Measurements from ENCODE around the gene TRIM16. TPM values are rescaled to one million over a fixed set of nuclear protein-coding genes. Genes with fewer than 3 reads are reported as not detected.
"Not testable (repeated sequence)": the region's sequence is repeated elsewhere in the genome, so short reads cannot be mapped to it uniquely, and the experiment has no call there.

TRIM16 gene
- total RNA-seq, 1 donor from 2014 or later, result 9.7 TPM

DNA sequence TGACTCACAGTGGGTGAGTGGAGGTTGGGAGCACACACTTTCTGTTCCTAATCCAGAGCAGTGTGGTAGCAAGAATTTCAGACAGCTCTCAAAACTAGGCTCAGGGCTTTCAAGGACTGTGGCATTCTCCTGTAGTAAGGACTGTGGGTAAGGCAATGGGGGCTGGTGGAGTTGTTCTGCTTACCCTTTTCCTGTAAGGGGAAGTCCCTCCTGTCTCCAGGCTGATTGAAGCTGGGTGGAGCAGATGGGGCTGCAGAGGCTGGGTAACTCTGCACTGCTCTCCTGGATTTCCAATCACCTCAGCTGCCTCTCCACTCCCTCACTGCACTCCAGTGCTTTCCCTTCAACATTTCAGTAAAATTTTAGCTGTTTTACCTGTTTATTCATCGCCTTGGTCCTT, 3.4 kb upstream of the TRIM16 start:
- H3K4me3 Mint-ChIP-seq; CTCF ChIA-PET; DNase-seq; POLR2A ChIA-PET; intact Hi-C loops (cut with micrococcal nuclease); ATAC-seq (ENCODE audit: low read depth); H3K27me3 Mint-ChIP-seq; H3K9me3 Mint-ChIP-seq; H3K36me3 Mint-ChIP-seq (ENCODE audit: low read depth); H3K27ac Mint-ChIP-seq: not testable (repeated sequence)
- peaks cover 13% of the 10 kb centered on the region for H3K4me1 Mint-ChIP-seq

DNA sequence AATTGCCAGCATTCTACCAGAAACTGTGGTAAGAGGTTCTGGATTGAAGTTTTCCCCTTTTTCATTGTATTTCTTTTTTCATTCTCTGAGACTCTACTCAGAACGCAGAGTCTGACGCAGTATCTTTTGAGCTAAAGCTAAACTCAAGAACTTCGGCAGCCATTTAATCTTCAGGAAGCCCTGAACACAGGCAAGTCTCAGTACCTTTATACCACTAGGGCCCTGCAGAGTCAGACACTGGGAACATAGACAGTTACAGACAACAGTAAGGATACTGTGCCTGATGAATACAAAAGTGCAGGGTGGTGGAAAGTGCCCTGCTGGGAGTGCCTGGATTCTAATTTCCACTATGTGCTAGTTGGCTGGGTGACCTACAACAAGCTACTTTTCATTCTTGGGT, 976 bp downstream of the TRIM16 start:
- H3K27ac Mint-ChIP-seq; CTCF ChIA-PET; POLR2A ChIA-PET; intact Hi-C loops (cut with micrococcal nuclease); ATAC-seq (ENCODE audit: low read depth); DNase-seq; H3K36me3 Mint-ChIP-seq (ENCODE audit: low read depth); H3K9me3 Mint-ChIP-seq; H3K27me3 Mint-ChIP-seq: not testable (repeated sequence)
- H3K4me3 Mint-ChIP-seq, result peak overlapping the region; percentile 96
- peaks cover 13% of the 10 kb centered on the region for H3K4me1 Mint-ChIP-seq

DNA sequence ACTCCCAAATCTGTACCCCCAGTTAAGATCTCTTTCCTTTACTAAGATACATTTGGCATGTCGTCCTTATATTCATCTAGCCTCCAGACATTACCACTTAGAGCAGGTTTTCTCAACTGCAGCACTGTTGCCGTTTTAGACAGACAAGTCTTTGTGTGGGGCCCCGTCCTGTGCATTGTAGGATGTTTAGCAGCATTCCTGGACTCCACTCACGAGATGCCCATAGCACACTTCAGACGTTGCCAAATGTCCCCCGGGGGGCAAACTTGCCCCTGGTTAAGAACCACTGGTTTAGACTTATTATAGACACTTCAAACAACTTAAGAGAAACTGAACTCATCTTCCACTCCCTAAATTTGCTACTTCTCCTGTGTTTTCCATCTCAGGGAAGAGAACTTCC, 8.1 kb downstream of the TRIM16 start:
- H3K9me3 Mint-ChIP-seq; POLR2A ChIA-PET; H3K27ac Mint-ChIP-seq; H3K4me3 Mint-ChIP-seq; H3K27me3 Mint-ChIP-seq; intact Hi-C loops (cut with micrococcal nuclease); DNase-seq; H3K4me1 Mint-ChIP-seq; CTCF ChIA-PET; ATAC-seq (ENCODE audit: low read depth): not testable (repeated sequence)
- peaks cover 27% of the 10 kb centered on the region for H3K36me3 Mint-ChIP-seq (ENCODE audit: low read depth)

DNA sequence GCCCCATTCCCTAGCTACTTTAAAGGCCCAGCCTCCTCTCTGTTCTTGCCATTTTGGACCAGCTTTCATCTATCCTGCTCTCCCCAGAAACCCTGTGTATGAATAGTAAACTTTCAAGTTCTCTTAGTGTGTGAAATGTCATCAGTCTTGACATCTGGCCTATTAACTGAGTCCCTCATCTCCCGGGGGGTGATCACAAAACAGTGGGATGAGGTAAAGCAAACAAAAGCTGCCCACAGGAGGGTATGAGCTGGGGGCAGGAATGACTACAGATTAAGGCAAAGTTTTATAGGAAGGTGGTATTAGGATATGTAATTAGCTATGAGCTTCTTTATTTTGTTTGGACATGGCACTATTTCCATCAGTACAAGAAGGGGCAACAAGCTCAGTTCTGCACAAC, 9.5 kb downstream of the TRIM16 start:
- H3K4me1 Mint-ChIP-seq; H3K4me3 Mint-ChIP-seq; POLR2A ChIA-PET; H3K27me3 Mint-ChIP-seq; intact Hi-C loops (cut with micrococcal nuclease); ATAC-seq (ENCODE audit: low read depth); CTCF ChIA-PET; DNase-seq; H3K9me3 Mint-ChIP-seq; H3K27ac Mint-ChIP-seq: not testable (repeated sequence)
- H3K36me3 Mint-ChIP-seq (ENCODE audit: low read depth), result peaks cover 27% of the 10 kb centered on the region

DNA sequence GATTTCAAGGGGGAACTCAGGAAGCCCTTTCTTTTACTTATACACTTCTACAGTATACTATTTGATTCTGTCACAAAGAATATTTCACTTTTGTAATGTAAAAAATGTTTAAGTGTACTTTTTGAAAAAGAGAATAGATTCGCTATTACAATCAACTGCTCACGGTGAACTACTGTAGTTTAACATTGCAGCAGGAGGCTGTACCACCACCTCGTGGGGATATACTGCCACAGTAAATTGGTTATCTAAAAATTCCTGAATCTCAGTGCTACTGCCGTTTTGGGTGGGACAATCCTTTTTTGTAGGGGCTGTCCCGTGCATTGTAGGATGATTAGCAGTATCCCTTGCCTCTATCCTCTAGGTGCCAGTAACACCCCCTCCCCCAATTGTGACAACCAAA, 14.6 kb downstream of the TRIM16 start:
- H3K4me3 Mint-ChIP-seq; ATAC-seq (ENCODE audit: low read depth); intact Hi-C loops (cut with micrococcal nuclease); H3K27ac Mint-ChIP-seq; H3K27me3 Mint-ChIP-seq; H3K4me1 Mint-ChIP-seq; POLR2A ChIA-PET; H3K9me3 Mint-ChIP-seq; DNase-seq; CTCF ChIA-PET: not testable (repeated sequence)
- peaks cover 18% of the 10 kb centered on the region for H3K36me3 Mint-ChIP-seq (ENCODE audit: low read depth)

DNA sequence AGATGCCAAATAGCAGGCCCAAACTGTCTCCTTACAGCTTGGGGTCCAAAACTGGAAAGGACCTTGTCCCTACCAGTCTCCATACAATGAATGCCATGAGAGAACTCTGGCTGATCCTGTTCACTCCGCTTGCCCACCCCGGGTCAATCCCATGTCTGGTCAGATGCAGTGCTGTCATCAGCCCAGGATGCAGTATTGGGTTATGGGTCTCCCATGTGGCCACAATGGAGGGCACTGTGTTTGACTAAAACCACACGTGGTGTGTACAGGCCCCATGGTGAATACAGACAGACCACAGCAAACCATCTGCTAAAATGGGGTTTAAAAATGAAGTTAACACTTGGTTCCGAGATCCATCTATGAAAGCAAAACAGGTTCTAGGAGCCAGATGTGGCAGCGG, 20.4 kb downstream of the TRIM16 start:
- no peak for ATAC-seq (ENCODE audit: low read depth)
- TF ChIP-seq, protein P1, sequence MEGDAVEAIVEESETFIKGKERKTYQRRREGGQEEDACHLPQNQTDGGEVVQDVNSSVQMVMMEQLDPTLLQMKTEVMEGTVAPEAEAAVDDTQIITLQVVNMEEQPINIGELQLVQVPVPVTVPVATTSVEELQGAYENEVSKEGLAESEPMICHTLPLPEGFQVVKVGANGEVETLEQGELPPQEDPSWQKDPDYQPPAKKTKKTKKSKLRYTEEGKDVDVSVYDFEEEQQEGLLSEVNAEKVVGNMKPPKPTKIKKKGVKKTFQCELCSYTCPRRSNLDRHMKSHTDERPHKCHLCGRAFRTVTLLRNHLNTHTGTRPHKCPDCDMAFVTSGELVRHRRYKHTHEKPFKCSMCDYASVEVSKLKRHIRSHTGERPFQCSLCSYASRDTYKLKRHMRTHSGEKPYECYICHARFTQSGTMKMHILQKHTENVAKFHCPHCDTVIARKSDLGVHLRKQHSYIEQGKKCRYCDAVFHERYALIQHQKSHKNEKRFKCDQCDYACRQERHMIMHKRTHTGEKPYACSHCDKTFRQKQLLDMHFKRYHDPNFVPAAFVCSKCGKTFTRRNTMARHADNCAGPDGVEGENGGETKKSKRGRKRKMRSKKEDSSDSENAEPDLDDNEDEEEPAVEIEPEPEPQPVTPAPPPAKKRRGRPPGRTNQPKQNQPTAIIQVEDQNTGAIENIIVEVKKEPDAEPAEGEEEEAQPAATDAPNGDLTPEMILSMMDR (IDR thresholded peaks at IDR 0.05), result no peak
- Mint-ChIP-seq H3K9me3 (no peaks in the 10 kb centered on the region), H3K4me3 (no peak overlapping the region), H3K27ac (no peak overlapping the region), H3K27me3 (no peaks in the 10 kb centered on the region), H3K4me1 (peaks cover 6% of the 10 kb centered on the region), H3K36me3 (ENCODE audit: low read depth) (peaks cover 25% of the 10 kb centered on the region)
- ChIA-PET POLR2A (no interaction called here), CTCF (no interaction called here)
- intact Hi-C loops (cut with micrococcal nuclease), result no loop called here
- no peak for DNase-seq

DNA sequence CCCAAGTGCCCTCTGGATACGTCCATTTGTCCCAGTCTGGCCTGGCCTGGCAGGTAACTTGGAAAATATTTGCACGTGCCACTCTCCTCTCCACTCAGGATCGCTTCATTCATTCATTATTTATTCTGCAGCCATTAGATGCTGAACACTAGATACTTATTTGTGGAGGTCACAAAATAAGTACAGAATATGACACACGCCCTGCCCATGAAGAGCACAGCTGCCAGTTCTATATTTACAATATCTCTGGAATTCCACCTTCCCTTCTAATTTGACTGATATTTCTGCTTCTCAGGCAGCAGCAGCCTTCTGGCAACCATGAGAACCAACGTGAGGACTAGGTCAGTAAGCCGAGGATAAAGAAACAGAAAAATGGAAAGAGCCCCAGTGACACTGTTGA, 20.9 kb downstream of the TRIM16 start:
- POLR2A ChIA-PET, result no interaction called here
- no peak for DNase-seq
- TF ChIP-seq, protein P1 (IDR thresholded peaks at IDR 0.05), result no peak
- peaks cover 23% of the 10 kb centered on the region for H3K36me3 Mint-ChIP-seq (ENCODE audit: low read depth)
- no peak overlapping the region for H3K27ac Mint-ChIP-seq
- H3K4me3 Mint-ChIP-seq, result no peak overlapping the region
- peaks cover 6% of the 10 kb centered on the region for H3K4me1 Mint-ChIP-seq
- intact Hi-C loops (cut with micrococcal nuclease), result no loop called here
- CTCF ChIA-PET, result no interaction called here
- no peak for ATAC-seq (ENCODE audit: low read depth)
- H3K27me3 Mint-ChIP-seq, result no peaks in the 10 kb centered on the region
- H3K9me3 Mint-ChIP-seq, result no peaks in the 10 kb centered on the region

DNA sequence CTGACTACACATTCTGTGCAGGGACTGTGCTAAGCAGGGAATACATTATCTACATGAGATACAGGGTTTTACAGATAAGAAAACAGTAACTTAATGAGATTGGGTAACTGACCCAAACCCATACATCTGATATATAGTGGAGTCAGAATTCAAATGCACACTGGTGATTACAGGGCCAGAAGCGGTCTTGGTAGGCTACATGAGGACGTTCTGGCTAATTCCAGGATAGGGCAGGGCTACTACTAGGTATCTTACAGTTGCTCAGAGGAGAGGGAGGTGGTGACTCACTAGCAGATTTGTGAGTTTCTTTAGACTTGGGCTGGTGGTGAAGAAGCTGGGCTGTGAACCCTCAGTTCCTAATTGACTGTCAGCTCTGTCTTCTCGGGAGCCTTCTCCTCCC, 21.4 kb downstream of the TRIM16 start:
- POLR2A ChIA-PET, result no interaction called here
- Mint-ChIP-seq H3K4me3 (no peak overlapping the region), H3K36me3 (ENCODE audit: low read depth) (peaks cover 19% of the 10 kb centered on the region), H3K27ac (no peak overlapping the region), H3K9me3 (no peaks in the 10 kb centered on the region), H3K27me3 (no peaks in the 10 kb centered on the region), H3K4me1 (peaks cover 6% of the 10 kb centered on the region)
- ATAC-seq (ENCODE audit: low read depth) (no peak), DNase-seq (no peak)
- CTCF ChIA-PET, result no interaction called here
- TF ChIP-seq, protein P1 (IDR thresholded peaks at IDR 0.05), result no peak
- intact Hi-C loops (cut with micrococcal nuclease), result no loop called here
